ENCODE results near the gene CENPQ.

DNA sequence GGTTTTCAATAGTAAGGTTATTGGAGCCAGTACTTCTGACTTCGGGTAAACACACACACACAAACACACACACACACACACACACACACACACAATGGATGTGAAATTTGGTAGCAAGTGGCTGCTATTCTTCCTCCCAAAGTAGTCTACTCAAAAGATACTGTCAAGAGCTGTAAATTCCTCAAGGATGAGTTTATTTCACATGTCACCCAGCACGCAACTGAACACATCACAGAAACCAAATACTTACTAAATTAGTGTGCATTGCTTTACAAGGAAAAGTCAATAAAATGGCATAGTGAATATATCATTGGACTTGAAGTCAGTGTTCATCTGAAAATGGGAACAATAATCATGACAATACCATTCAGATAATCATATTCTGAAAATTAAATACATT lies 33.0 kb upstream of the CENPQ start:
- TF ChIP-seq NFRKB (IDR thresholded peaks at IDR 0.05) (no peak), SP1 (IDR thresholded peaks at IDR 0.05) (no peak), BHLHE40 (IDR thresholded peaks at IDR 0.05; ENCODE audit: borderline replicate concordance) (no peak), SUZ12 (IDR thresholded peaks at IDR 0.05) (no peak), HDGF (IDR thresholded peaks at IDR 0.05; ENCODE audit: borderline replicate concordance) (no peak), CTBP1 (IDR thresholded peaks at IDR 0.05; ENCODE audit: borderline replicate concordance) (no peak), FOXM1 (IDR thresholded peaks at IDR 0.05; ENCODE audit: borderline replicate concordance) (no peak), FOXA1 (IDR thresholded peaks at IDR 0.05) (no peak), LEF1 (IDR thresholded peaks at IDR 0.05; ENCODE audit: borderline replicate concordance) (no peak), FOXK2 (IDR thresholded peaks at IDR 0.05) (no peak), TARDBP (IDR thresholded peaks at IDR 0.05) (no peak), ZNF384 (IDR thresholded peaks at IDR 0.05) (no peak), ELF4 (IDR thresholded peaks at IDR 0.05) (no peak)
- TF ChIP-seq, protein P1, sequence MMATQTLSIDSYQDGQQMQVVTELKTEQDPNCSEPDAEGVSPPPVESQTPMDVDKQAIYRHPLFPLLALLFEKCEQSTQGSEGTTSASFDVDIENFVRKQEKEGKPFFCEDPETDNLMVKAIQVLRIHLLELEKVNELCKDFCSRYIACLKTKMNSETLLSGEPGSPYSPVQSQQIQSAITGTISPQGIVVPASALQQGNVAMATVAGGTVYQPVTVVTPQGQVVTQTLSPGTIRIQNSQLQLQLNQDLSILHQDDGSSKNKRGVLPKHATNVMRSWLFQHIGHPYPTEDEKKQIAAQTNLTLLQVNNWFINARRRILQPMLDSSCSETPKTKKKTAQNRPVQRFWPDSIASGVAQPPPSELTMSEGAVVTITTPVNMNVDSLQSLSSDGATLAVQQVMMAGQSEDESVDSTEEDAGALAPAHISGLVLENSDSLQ (IDR thresholded peaks at IDR 0.05) = no peak

All from HEK293T (cell line).